Adipocyte (in vitro differentiated cells): Measurements from ENCODE around the gene TBX21.

Experiments used
- DNase-seq: peaks from one replicate; pipeline ENCODE4 v3.0.0-alpha.2; 2015; ENCODE audit warnings: low read depth
- H3K27me3 ChIP-seq: replicated peaks from 2 replicates; pipeline ENCODE4 v1.7.0; 2013; ENCODE audit warnings: mild to moderate bottlenecking, low read length, moderate library complexity; ENCODE audit not compliant: control insufficient read depth, insufficient read depth
- H3K36me3 ChIP-seq: 2 replicates; pipeline ENCODE4 v1.7.0; 2013; ENCODE audit warnings: low read length, mild to moderate bottlenecking, moderate library complexity; ENCODE audit not compliant: control insufficient read depth, insufficient read depth, severe bottlenecking
- H3K4me1 ChIP-seq: 2 replicates; pipeline ENCODE4 v1.7.0; 2013; ENCODE audit warnings: mild to moderate bottlenecking, low read length, moderate library complexity; ENCODE audit not compliant: control insufficient read depth, insufficient read depth
- H3K4me3 ChIP-seq: 2 replicates; pipeline ENCODE4 v1.7.0; 2013; ENCODE audit warnings: mild to moderate bottlenecking, low read length, moderate library complexity
- H3K9ac ChIP-seq: 2 replicates; pipeline ENCODE4 v1.7.0; 2013; ENCODE audit warnings: mild to moderate bottlenecking, low read length, moderate library complexity
- H3K9me3 ChIP-seq: 2 replicates; pipeline ENCODE4 v1.7.0; 2013; ENCODE audit warnings: mild to moderate bottlenecking, low read length, moderate library complexity; ENCODE audit not compliant: control insufficient read depth

Gene TBX21, protein sequence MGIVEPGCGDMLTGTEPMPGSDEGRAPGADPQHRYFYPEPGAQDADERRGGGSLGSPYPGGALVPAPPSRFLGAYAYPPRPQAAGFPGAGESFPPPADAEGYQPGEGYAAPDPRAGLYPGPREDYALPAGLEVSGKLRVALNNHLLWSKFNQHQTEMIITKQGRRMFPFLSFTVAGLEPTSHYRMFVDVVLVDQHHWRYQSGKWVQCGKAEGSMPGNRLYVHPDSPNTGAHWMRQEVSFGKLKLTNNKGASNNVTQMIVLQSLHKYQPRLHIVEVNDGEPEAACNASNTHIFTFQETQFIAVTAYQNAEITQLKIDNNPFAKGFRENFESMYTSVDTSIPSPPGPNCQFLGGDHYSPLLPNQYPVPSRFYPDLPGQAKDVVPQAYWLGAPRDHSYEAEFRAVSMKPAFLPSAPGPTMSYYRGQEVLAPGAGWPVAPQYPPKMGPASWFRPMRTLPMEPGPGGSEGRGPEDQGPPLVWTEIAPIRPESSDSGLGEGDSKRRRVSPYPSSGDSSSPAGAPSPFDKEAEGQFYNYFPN

DNA sequence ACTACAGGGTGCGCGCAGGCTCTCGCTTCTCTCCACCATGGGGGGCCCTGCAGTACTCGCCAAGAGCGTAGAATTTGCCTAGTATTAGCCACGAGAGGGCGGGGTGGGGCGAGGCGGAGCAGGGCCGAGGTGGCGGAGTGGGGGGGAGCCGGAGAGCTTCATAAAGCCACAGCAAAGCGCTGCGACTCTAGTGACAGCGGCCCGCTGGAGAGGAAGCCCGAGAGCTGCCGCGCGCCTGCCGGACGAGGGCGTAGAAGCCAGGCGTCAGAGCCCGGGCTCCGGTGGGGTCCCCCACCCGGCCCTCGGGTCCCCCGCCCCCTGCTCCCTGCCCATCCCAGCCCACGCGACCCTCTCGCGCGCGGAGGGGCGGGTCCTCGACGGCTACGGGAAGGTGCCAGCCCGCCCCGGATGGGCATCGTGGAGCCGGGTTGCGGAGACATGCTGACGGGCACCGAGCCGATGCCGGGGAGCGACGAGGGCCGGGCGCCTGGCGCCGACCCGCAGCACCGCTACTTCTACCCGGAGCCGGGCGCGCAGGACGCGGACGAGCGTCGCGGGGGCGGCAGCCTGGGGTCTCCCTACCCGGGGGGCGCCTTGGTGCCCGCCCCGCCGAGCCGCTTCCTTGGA, at the start of gene TBX21:
Gene TBX21 (plus strand): TSS at position 190 of the 627 bp plus-strand sequence. CDS start 219 bp downstream, at position 409.
- Histone ChIP-seq H3K9me3 (no peaks in the 10 kb centered on the region), H3K4me3 (peak within 1 kb of the TSS; percentile 27), H3K27me3 (peaks cover 68% of the 10 kb centered on the region), H3K36me3 (no peaks in the 10 kb centered on the region), H3K4me1 (no peaks in the 10 kb centered on the region), H3K9ac (no peak within 1 kb of the TSS)
- peak; percentile 56 for DNase-seq

DNA sequence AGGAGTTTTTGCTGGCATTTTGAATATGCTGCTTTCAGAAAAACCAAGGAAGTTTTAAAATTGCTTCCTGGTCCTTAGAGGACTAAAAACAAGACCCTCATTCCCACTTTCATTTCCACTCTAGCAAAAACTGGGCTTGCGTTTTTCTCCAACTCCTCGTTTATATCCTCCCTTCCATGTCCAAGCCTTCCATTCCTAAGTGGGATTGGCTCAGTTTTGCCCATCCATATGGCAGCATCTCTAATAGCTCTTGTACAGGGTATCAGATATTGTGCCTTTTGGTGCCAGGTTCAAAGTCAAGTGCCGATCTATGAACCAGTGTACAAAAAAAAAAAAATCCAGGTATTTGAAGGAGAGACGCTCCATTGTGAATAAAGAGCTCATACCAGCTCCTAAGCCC, 49.0 kb upstream of the TBX21 start:
- Histone ChIP-seq H3K36me3 (peaks cover 56% of the 10 kb centered on the region), H3K27me3 (no peaks in the 10 kb centered on the region), H3K4me3 (no peak overlapping the region), H3K9ac (no peak overlapping the region), H3K4me1 (peaks cover 52% of the 10 kb centered on the region), H3K9me3 (no peaks in the 10 kb centered on the region)
- DNase-seq, result no peak

DNA sequence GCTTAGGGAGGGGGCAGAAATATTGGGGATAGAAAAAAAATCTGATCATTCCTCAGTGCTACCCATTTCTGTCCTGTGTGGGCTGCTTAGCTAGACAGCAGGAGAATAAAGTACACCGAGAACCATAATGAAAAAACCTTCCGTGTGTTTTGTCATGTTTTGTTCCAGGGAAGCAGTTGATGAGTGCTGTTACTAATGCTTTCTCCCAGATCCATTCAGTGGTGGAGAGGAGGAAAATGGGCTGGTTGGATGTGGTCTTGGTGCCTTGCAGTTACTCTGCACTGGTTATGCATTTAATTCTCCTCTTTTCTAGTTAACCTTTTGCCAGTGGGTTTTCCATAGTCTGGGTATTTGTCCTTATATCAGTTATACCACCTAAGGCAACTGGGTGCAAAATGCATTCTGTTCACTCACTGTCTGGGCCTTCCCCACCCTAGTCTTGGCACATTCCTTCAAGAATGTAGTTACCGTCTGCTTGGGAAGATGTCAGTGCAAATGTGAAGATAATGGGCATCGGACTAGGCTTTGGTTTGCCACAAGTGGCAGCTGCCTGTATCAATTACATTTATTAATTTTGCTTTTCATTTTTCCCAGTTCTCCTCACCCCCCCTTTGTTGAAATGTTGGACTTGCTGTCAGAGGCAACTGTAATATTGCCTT, 48.4 kb upstream of the TBX21 start:
- H3K27me3 ChIP-seq, result no peaks in the 10 kb centered on the region
- no peaks in the 10 kb centered on the region for H3K9me3 ChIP-seq
- H3K4me3 ChIP-seq, result no peak overlapping the region
- peak overlapping the region; percentile 56 for H3K9ac ChIP-seq
- H3K4me1 ChIP-seq, result peaks cover 52% of the 10 kb centered on the region
- H3K36me3 ChIP-seq, result peaks cover 50% of the 10 kb centered on the region
- DNase-seq, result no peak

DNA sequence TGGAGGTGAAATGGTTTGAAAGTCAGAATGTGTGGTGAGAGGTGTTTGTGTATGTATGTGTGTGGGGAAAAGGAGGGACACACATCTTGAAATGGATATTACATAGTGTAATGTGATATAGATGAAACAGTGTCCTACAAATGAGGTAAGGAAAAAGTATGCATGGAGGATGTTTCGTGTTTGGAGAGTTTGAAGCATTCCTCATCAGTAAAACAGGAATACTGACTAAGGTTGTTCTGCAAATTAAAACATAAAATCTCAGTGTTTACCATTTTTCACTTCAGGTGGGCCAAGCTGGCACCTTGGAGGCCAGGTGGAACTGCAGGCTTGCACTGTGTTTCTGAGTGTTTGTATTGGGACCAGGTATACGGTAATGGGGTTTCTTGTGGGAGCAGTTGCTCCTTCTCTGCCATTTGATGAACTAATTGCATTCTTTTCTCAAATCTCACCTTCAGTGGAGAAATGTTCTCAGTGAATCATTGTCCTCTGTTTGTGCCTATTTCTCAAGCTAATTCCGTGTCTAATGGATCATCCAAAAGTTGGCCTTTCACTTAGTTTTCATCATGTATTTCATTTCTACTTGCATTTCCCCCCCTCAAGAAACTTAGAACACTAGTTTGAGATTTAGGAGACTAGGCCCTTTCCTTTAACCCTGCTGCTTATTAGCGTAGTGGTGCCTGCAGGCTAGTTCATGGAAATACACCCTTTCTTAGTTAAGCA, 47.3 kb upstream of the TBX21 start:
- no peaks in the 10 kb centered on the region for H3K9me3 ChIP-seq
- H3K4me1 ChIP-seq, result peaks cover 48% of the 10 kb centered on the region
- peak overlapping the region; percentile 56 for H3K9ac ChIP-seq
- peaks cover 39% of the 10 kb centered on the region for H3K36me3 ChIP-seq
- H3K4me3 ChIP-seq, result peak overlapping the region; percentile 42
- H3K27me3 ChIP-seq, result no peaks in the 10 kb centered on the region
- DNase-seq, result no peak

DNA sequence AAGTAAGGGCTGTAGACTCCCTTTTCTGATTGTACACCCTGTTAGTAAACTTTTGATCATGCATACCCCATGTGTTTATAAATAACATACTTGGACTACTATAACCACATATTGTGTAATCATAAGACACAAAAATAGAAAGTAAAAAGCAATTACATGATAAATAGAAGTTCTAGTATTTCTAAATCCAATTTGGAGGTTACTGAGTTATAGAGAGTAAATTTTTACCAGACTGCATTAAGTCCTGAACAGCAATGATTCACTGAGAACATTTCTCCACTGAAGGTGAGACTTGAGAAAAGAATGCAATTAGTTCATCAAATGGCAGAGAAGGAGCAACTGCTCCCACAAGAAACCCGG, 46.8 kb upstream of the TBX21 start:
- peak; percentile 65 for DNase-seq
- H3K36me3 ChIP-seq, result peaks cover 35% of the 10 kb centered on the region
- H3K27me3 ChIP-seq, result no peaks in the 10 kb centered on the region
- H3K4me1 ChIP-seq, result peaks cover 45% of the 10 kb centered on the region
- peak overlapping the region; percentile 42 for H3K4me3 ChIP-seq
- peak overlapping the region; percentile 56 for H3K9ac ChIP-seq
- H3K9me3 ChIP-seq, result no peaks in the 10 kb centered on the region

DNA sequence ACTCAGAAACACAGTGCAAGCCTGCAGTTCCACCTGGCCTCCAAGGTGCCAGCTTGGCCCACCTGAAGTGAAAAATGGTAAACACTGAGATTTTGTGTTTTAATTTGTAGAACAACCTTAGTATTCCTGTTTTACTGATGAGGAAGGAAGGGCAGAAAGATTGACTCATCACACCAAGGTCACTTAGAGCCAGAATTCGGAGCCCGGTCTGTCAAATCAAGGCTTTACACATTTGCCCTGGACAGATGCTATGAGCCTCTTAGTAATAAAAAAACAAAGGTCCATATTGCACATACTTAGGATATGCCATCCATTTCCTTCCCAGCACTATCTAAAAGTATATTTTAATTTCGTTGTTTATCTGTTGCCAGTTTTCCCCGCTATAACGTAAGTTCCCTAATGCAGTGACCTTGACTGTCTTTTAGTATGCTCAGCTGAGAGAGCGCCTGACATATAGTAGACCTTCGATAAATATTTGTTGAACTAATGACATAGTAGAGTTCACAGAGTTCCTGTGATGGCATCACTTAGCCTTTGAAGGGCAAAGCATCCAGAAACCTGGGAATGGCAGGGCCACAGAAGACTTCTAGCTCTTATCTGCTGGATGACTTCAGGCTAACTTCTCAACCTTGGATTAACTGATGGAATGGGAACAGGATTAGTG, 46.2 kb upstream of the TBX21 start:
- H3K9ac ChIP-seq, result peak overlapping the region; percentile 56
- peak overlapping the region; percentile 2 for H3K4me3 ChIP-seq
- H3K4me1 ChIP-seq, result peaks cover 45% of the 10 kb centered on the region
- no peak for DNase-seq
- no peaks in the 10 kb centered on the region for H3K27me3 ChIP-seq
- H3K9me3 ChIP-seq, result no peaks in the 10 kb centered on the region
- peaks cover 30% of the 10 kb centered on the region for H3K36me3 ChIP-seq

DNA sequence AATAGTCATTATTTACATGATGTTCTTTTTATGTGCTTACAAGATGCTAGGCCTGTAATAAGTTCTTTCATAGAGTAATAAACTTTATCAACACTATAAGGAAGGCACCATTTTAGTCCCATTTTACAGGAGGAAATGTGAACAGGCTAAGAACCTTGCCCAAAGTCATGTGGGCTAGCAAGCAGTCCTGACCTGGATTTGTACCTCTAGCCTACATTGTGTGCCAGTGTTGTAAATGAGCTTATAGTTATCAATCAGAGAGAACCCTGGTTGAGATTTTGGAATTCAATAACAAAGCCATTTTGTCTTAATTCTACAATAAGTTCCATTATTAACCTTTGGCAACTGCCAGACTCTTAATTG, 45.7 kb upstream of the TBX21 start:
- DNase-seq, result no peak
- Histone ChIP-seq H3K9me3 (no peaks in the 10 kb centered on the region), H3K36me3 (peaks cover 25% of the 10 kb centered on the region), H3K27me3 (no peaks in the 10 kb centered on the region), H3K4me1 (peaks cover 45% of the 10 kb centered on the region), H3K4me3 (peak overlapping the region; percentile 2), H3K9ac (peak overlapping the region; percentile 67)

DNA sequence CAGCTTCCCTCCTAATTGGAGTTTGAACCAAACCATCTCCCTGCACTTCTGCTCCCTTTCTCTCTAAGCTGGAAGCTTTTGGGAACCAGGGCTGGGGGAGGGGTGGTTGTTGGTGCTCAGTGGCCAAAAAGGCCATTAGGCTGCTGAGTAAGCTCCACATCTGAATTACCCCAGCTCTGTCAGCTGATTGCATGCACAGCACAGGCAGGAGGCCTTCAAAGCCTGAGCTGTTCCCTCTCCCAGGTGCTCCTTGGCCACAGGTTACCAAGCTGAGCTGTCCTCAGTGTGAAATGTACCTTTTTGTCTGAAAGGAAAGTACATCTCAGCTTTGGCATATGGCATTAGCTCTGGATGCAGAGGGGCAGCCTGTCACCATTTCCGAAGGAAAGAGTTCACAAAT, 45.3 kb upstream of the TBX21 start:
- Histone ChIP-seq H3K9me3 (no peaks in the 10 kb centered on the region), H3K4me1 (peaks cover 45% of the 10 kb centered on the region), H3K4me3 (no peak overlapping the region), H3K36me3 (peaks cover 21% of the 10 kb centered on the region), H3K27me3 (no peaks in the 10 kb centered on the region), H3K9ac (peak overlapping the region; percentile 67)
- no peak for DNase-seq

DNA sequence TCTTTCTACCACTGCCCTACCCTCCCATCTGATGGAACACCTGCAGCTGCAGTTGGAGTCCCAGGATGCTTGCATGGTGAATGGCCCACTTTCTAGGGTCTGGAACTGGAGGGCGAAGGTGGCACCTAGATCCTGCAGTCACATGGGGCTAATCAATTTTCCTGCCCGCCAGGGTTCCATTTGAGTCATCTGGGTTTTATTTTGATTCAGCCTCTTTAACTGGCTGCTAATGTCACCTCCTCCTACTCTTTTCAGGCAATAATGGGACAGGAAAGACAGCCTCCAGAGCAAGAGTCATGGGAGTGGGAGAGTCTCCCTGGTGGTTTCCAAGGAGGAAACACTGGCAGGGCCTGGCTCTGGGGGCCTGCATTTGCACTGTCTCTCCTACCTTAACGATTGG, 42.9 kb upstream of the TBX21 start:
- Histone ChIP-seq H3K27me3 (no peaks in the 10 kb centered on the region), H3K4me1 (peaks cover 42% of the 10 kb centered on the region), H3K9ac (no peak overlapping the region), H3K4me3 (no peak overlapping the region), H3K36me3 (no peaks in the 10 kb centered on the region), H3K9me3 (no peaks in the 10 kb centered on the region)
- no peak for DNase-seq

DNA sequence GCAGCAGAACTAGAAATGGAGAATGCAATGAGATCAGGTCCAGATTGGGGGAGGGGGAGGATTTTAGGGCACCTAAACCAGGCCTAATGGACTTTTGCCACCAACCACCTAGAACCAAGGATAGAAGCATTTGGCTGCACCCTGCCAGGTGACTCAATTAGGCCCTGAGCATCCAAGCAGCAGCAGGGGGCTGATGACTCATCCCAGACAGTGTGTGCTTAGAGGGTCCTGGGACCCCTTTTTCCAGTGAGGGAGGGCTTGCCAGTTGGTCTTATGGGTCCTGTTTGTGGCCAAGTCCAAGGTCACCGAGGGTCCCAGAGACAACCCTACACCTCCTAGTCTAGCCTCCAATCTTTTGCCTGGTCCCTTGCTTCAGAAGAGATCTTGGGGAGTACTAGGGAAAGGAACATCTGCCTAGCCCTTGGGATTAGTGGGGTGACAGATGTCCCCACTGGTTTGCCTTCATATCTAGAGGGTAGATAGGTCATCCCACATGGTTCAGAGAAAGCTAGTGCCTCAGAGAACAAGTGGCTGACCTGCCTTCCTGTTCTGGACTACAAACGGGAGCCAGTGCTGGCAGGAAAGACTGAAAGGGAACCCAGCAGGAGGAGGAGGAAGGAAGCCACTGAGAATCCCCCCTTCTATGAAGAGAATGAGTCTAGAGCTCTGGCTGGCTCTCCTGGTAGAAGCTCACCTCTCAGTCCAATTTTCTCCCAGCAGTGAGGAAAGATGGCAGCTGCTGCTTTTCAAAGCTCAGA, 40.7 kb upstream of the TBX21 start:
- no peaks in the 10 kb centered on the region for H3K27me3 ChIP-seq
- no peak overlapping the region for H3K9ac ChIP-seq
- peaks cover 31% of the 10 kb centered on the region for H3K4me1 ChIP-seq
- peaks cover 5% of the 10 kb centered on the region for H3K36me3 ChIP-seq
- no peaks in the 10 kb centered on the region for H3K9me3 ChIP-seq
- no peak overlapping the region for H3K4me3 ChIP-seq
- DNase-seq, result no peak
